Body of pancreas (tissue), 4 donors: ENCODE data around the gene P4HA3.

Source experiments
- CTCF ChIP-seq, 7 experiments: fragments of 450-650 bp in 4 of 7; fragments of 200-600 bp in 3 of 7; sonication (generic) in 3 of 7; IDR thresholded peaks; one replicate each; pipeline ENCODE4 v1.5.1; 2016 to 2019; ENCODE audit warnings: antibody characterized with exemption in 7 of 7
- POLR2A ChIP-seq, 3 donors: fragments of 450-650 bp; IDR thresholded peaks; one replicate each; pipeline ENCODE4 v1.6.1; 2016; ENCODE audit warnings: antibody characterized with exemption in 3 of 3, mild to moderate bottlenecking in 2 of 3

- TF ChIP-seq CTCF (IDR thresholded peaks at IDR 0.05) (peak; percentile 39 to 66 (median 46)), POLR2A (IDR thresholded peaks at IDR 0.05) (no peak)
Measured at GRCh38 chr11:74321487-74322188, 10.2 kb upstream of the P4HA3 start.
